CD14-positive monocyte (primary cell): Measurements from ENCODE around the gene KDM3B. TPM values are rescaled to one million over a fixed set of nuclear protein-coding genes. Genes with fewer than 3 reads are reported as not detected.

Experiments
- DNase-seq, 3 donors: peaks; one replicate each; pipeline ENCODE4 v3.0.0-alpha.2; 2011 to 2022
- H2AFZ ChIP-seq: 2 replicates; pipeline ENCODE4 v1.6.0; 2012; ENCODE audit warnings: mild to moderate bottlenecking, low read depth, low read length, inconsistent platforms; ENCODE audit not compliant: insufficient read depth, poor library complexity, severe bottlenecking
- H3K27ac ChIP-seq, 2 donors: 1 replicate in 1 of 2; 2 replicates in 1 of 2; pipeline ENCODE4 v1.5.1; 2012 to 2013; ENCODE audit warnings: low read length in 2 of 2, control low read depth in 1 of 2, inconsistent platforms in 1 of 2, low read depth in 1 of 2, mild to moderate bottlenecking in 1 of 2
- H3K27me3 ChIP-seq, 2 donors: one replicate each; pipeline versions ENCODE4 v1.6.0 to v1.6.1; 2011 to 2013; ENCODE audit warnings: low read length in 2 of 2; ENCODE audit not compliant: control insufficient read depth in 2 of 2, insufficient read depth in 2 of 2
- H3K36me3 ChIP-seq, 2 donors: replicated peaks in 1 of 2; 1 replicate in 1 of 2; 2 replicates in 1 of 2; pipeline versions ENCODE4 v1.5.1 to v1.6.1; 2012 to 2013; ENCODE audit warnings: low read length in 2 of 2, control low read depth in 1 of 2, inconsistent platforms in 1 of 2, mild to moderate bottlenecking in 1 of 2; ENCODE audit not compliant: insufficient read depth in 2 of 2, control insufficient read depth in 1 of 2
- H3K4me1 ChIP-seq, 2 donors: 1 replicate in 1 of 2; 2 replicates in 1 of 2; pipeline versions ENCODE4 v1.5.1 to v1.6.1; 2012 to 2013; ENCODE audit warnings: low read length in 2 of 2, control low read depth in 1 of 2, inconsistent platforms in 1 of 2, mild to moderate bottlenecking in 1 of 2, moderate library complexity in 1 of 2; ENCODE audit not compliant: insufficient read depth in 2 of 2, control insufficient read depth in 1 of 2
- H3K4me2 ChIP-seq: replicated peaks from 2 replicates; pipeline ENCODE3; 2012; ENCODE audit warnings: low read length, moderate library complexity, mild to moderate bottlenecking; ENCODE audit not compliant: poor library complexity, severe bottlenecking; ENCODE audit errors: extremely low read depth
- H3K4me3 ChIP-seq, 3 experiments: fragments of 200-600 bp in 1 of 3; sonication (generic) in 1 of 3; replicated peaks in 1 of 3; 1 replicate in 2 of 3; 2 replicates in 1 of 3; pipeline ENCODE4 v1.5.1; 2011 to 2013; ENCODE audit warnings: low read length in 3 of 3, mild to moderate bottlenecking in 3 of 3, control low read depth in 2 of 3, low read depth in 2 of 3, inconsistent platforms in 1 of 3, moderate library complexity in 1 of 3
- H3K79me2 ChIP-seq: 2 replicates; pipeline ENCODE4 v1.6.0; 2012; ENCODE audit warnings: mild to moderate bottlenecking, control low read depth, inconsistent platforms, low read length, moderate library complexity; ENCODE audit not compliant: insufficient read depth
- H3K9ac ChIP-seq: 2 replicates; pipeline ENCODE4 v1.6.0; 2017; ENCODE audit warnings: low read length, mild to moderate bottlenecking; ENCODE audit not compliant: insufficient read depth, poor library complexity, severe bottlenecking
- H3K9me3 ChIP-seq, 2 donors: replicated peaks in 1 of 2; 1 replicate in 1 of 2; 2 replicates in 1 of 2; pipeline versions ENCODE4 v1.5.1 to v1.6.1; 2012 to 2013; ENCODE audit warnings: low read length in 2 of 2, control low read depth in 1 of 2; ENCODE audit not compliant: control insufficient read depth in 1 of 2, insufficient read depth in 1 of 2
- H4K20me1 ChIP-seq: 2 replicates; pipeline ENCODE4 v1.6.0; 2012; ENCODE audit warnings: mild to moderate bottlenecking, low read length, control low read depth, moderate library complexity; ENCODE audit not compliant: insufficient read depth
- H3K27ac Mint-ChIP-seq, 7 donors: one replicate each; pipeline ENCODE4 v1.8.0; 2020; ENCODE audit warnings: mild to moderate bottlenecking in 7 of 7, mixed read lengths in 7 of 7, moderate library complexity in 6 of 7, inconsistent platforms in 2 of 7
- H3K27me3 Mint-ChIP-seq, 3 donors: one replicate each; pipeline ENCODE4 v1.8.0; 2021 to 2022; ENCODE audit warnings: low read depth in 3 of 3, mild to moderate bottlenecking in 3 of 3, mixed read lengths in 3 of 3, moderate library complexity in 3 of 3, inconsistent platforms in 1 of 3
- H3K36me3 Mint-ChIP-seq, 2 donors: one replicate each; pipeline ENCODE4 v1.8.0; 2020; ENCODE audit warnings: mixed read lengths in 2 of 2, inconsistent platforms in 1 of 2, mild to moderate bottlenecking in 1 of 2
- H3K4me1 Mint-ChIP-seq: one replicate; pipeline ENCODE4 v1.8.0; 2020; ENCODE audit warnings: mild to moderate bottlenecking, mixed read lengths
- H3K4me3 Mint-ChIP-seq, 2 donors: one replicate each; pipeline ENCODE4 v1.8.0; 2020; ENCODE audit warnings: mild to moderate bottlenecking in 2 of 2, mixed read lengths in 2 of 2, moderate library complexity in 1 of 2
- H3K9me3 Mint-ChIP-seq, 7 donors: one replicate each; pipeline ENCODE4 v1.8.0; 2020 to 2022; ENCODE audit warnings: mixed read lengths in 7 of 7, mild to moderate bottlenecking in 6 of 7, moderate library complexity in 6 of 7, inconsistent platforms in 2 of 7
- WGBS: methylation state at CpG from one replicate; pipeline ENCODE4 v1.1.5; 2013; ENCODE audit warnings: missing lambda C conversion rate; ENCODE audit not compliant: insufficient coverage; 5-methylcytosine and 5-hydroxymethylcytosine counted together
- intact Hi-C, 2 donors: fragments of 100-400 bp; cut with micrococcal nuclease; formaldehyde crosslinking; loops; one replicate each; pipeline versions ENCODE4 v1.15.0 to v1.15.1; 2023
- polyA plus RNA-seq, 3 donors: library from polyadenylated mRNA; depleted of rRNA in 1 of 3; unstranded in 2 of 3; stranded (reverse) in 1 of 3; fragments of 300-500 nt in 2 of 3; fragments of >200 nt in 1 of 3; fragmentation: Illumina TruSeq in 2 of 3; gene quantifications; 1 replicate in 2 of 3; 2 replicates in 1 of 3; pipeline ENCODE4 v1.2.3, GENCODE V29; 2012 to 2021
- TF ChIP-seq, protein P1 (sequence below): fragments of 200-600 bp; IDR thresholded peaks from one replicate; pipeline ENCODE4 v1.8.0; 2022; ENCODE audit warnings: antibody characterized with exemption, mild to moderate bottlenecking

Gene KDM3B
- polyA plus RNA-seq, 3 donors: 11.7 to 52.1 (median 17.4) TPM

DNA sequence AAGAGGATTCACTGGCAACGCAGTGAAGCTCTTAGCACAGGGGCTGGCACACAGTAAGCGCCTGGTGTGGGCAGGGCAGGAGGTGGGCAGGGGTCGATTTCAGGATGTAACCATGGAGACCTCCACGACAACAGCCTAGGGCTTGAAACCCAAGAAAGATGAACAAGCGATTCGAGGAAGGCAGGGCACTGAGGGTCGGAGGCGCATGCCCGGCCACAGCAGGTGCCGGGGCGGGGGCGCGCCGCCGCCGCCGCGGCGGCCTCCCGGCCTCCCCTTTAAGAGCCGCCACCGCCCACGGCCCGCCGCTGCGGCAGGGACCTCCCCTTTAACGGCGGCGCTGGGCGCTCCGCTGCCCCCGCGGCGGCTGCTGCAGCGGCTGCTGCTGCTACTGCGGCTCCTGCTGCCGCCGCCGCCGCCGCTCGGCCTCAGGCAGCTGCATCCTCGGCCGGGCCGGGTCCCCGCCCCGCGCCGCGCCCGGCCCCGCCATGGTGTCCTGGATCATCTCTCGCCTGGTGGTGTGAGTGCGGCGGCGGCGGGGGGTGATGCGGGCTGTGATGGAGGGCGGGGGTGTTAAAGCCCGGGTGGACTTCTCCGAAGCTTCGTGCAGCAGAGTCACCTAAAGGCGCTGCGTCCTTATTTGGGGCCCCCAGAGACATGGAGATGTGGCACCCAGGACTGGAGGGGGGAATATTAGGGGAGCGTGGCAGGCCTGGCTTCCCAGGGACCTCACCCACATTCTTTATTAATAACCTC lies 86.4 kb downstream of the KDM3B start, which contains the start of gene REEP2:
Gene REEP2, plus strand, starts transcription at position 334 of the 753 bp plus-strand sequence. Its CDS starts 152 bp downstream, at position 486.
- Mint-ChIP-seq H3K36me3 (peaks cover 44 to 54% of the 10 kb centered on the region in 2 donors), H3K4me3 (peak within 1 kb of the TSS; percentile 53 to 84), H3K9me3 (peaks cover 0 to 5% (median 0%) of the 10 kb centered on the region in 7 donors), H3K27me3 (peaks cover 22 to 41% (median 25%) of the 10 kb centered on the region in 3 donors), H3K4me1 (peaks cover 16% of the 10 kb centered on the region), H3K27ac (peak within 1 kb of the TSS in 3 of 7 donors; percentile 18 to 67 (median 53))
- peaks cover 0 to 27% of the 10 kb centered on the region in 2 donors for H3K27me3 ChIP-seq
- H3K9ac ChIP-seq: no peak within 1 kb of the TSS
- H4K20me1 ChIP-seq: peaks cover 27% of the 10 kb centered on the region
- H2AFZ ChIP-seq: no peak within 1 kb of the TSS
- H3K79me2 ChIP-seq: no peaks in the 10 kb centered on the region
- H3K36me3 ChIP-seq: peaks cover 29 to 42% of the 10 kb centered on the region in 2 donors
- DNase-seq: no peak
- intact Hi-C loops: no loop called here
- WGBS: under 1% methylated on average over 56 of the region's 65 CpGs
- H3K4me2 ChIP-seq: peak within 1 kb of the TSS; percentile 47
- H3K4me1 ChIP-seq: peaks cover 10 to 14% of the 10 kb centered on the region in 2 donors
- peak within 1 kb of the TSS in 1 of 3 experiments; percentile 46 for H3K4me3 ChIP-seq
- H3K9me3 ChIP-seq: no peaks in the 10 kb centered on the region
- no peak within 1 kb of the TSS for H3K27ac ChIP-seq
- TF ChIP-seq, protein P1, sequence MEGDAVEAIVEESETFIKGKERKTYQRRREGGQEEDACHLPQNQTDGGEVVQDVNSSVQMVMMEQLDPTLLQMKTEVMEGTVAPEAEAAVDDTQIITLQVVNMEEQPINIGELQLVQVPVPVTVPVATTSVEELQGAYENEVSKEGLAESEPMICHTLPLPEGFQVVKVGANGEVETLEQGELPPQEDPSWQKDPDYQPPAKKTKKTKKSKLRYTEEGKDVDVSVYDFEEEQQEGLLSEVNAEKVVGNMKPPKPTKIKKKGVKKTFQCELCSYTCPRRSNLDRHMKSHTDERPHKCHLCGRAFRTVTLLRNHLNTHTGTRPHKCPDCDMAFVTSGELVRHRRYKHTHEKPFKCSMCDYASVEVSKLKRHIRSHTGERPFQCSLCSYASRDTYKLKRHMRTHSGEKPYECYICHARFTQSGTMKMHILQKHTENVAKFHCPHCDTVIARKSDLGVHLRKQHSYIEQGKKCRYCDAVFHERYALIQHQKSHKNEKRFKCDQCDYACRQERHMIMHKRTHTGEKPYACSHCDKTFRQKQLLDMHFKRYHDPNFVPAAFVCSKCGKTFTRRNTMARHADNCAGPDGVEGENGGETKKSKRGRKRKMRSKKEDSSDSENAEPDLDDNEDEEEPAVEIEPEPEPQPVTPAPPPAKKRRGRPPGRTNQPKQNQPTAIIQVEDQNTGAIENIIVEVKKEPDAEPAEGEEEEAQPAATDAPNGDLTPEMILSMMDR: no peak

DNA sequence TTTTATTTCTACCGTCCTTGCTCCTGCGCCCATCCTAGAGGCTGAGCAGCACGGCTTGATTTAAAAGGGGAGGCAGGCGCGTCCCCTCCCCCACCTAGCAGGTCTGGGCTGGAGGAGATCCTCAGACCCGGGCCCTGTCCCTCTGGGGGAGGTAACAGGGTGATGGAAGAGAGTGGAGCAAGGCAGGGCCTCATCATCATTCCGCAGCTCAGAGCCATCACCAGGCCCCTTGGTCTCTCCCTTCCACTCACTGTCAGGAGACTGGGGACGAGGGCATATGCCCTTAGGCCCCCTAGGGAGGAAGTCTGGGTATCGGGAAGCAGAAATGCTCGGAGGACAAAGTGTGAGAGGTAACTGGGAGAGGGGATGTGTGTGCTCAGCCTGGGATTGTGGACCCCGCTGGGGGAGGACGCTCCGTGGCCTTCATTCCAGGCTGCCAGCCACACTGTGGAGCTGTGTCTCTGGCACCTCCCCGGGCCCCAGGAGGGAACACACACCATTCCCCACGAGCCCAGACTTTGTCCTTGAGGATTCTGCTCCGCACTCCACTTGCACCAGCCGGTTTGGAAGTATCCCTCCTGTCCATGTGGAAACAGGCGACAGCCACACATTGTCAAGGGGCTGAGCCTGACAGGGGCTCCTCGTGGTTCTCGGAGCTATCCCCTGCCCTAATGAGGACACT lies 87.1 kb downstream of the KDM3B start:
- Mint-ChIP-seq H3K27ac (peak overlapping the region in 2 of 7 donors; percentile 53 to 67), H3K36me3 (peaks cover 37 to 47% of the 10 kb centered on the region in 2 donors), H3K27me3 (peaks cover 22 to 41% (median 25%) of the 10 kb centered on the region in 3 donors), H3K4me3 (peak overlapping the region; percentile 53 to 76), H3K4me1 (peaks cover 16% of the 10 kb centered on the region), H3K9me3 (peaks cover 0 to 5% (median 0%) of the 10 kb centered on the region in 7 donors)
- no peaks in the 10 kb centered on the region for H3K9me3 ChIP-seq
- TF ChIP-seq, protein P1: no peak
- intact Hi-C loops: no loop called here
- peaks cover 25 to 35% of the 10 kb centered on the region in 2 donors for H3K36me3 ChIP-seq
- H3K79me2 ChIP-seq: no peaks in the 10 kb centered on the region
- peaks cover 0 to 27% of the 10 kb centered on the region in 2 donors for H3K27me3 ChIP-seq
- H4K20me1 ChIP-seq: peaks cover 27% of the 10 kb centered on the region
- 80% methylated on average over 12 of the region's 20 CpGs for WGBS
- H3K4me2 ChIP-seq: peak overlapping the region; percentile 47
- no peak overlapping the region for H2AFZ ChIP-seq
- peak overlapping the region in 1 of 3 experiments; percentile 23 for H3K4me3 ChIP-seq
- peaks cover 10 to 14% of the 10 kb centered on the region in 2 donors for H3K4me1 ChIP-seq
- no peak overlapping the region for H3K27ac ChIP-seq
- H3K9ac ChIP-seq: no peak overlapping the region
- DNase-seq: no peak
